ENCODE results near the gene PXT1. TPM values are rescaled to one million over a fixed set of nuclear protein-coding genes. Genes with fewer than 3 reads are reported as not detected.

Gene PXT1
- total and polyA plus RNA-seq, 9 of the 15 experiments (the other 6 are each of a cell fraction or from before 2014, with no cell fraction given) = 0.09 to 0.11 (median 0.10) TPM; not detected in 5

DNA sequence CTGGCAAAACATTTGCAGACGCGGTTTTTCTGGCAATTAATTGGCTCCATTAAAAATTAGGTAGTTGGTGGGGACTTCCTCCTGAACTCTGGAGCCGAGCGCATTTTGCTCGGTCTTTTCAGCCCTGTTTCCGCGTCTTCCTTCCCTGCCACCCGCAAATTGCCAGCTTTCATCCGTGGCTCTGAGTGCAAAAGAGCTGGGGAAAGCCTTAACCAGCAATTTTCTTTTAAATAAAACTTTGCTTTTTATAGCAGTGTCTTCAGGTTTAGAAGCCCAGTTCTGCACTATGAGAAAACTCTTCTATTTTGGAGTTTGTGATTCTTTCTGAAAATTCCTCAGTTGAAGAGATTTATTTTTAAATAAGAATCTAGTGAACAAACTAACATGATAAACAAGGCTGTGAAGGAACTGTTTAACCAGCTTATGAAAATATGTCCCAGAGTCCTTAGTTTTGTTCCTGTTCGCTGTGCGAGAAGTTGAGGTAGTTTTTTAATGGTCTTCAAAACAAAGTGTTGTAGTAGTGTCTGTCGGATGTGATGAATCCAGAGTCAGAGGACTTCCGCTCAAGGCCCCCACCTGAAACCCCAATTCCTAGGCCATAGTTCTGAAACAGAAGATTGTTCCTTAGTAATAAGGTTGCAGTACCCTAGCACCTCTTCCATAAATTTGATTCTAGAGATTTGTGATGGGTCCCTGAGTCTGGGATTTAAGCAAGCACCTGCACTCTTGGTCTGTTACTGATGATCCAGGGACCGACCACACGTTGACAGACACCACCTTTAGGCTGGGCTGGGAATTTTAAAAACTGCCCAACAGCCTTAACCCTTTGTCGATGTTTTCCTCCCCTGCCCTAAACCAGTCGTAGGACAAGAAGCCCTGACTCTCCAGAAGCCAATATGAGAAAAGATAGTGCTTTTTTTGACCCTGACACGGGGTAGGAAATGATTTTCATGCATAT is 1.1 kb upstream of the PXT1 start (continued):
- TF ChIP-seq EWSR1 (IDR thresholded peaks at IDR 0.05; ENCODE audit: borderline replicate concordance, low read depth, partially characterized antibody) (no peak), CTBP1 (IDR thresholded peaks at IDR 0.05; ENCODE audit: borderline replicate concordance) (peak; percentile 48), SMAD3 (CRISPR knock-in tag; conservative IDR thresholded peaks at IDR 0.05) (no peak), GTF2A2 (tag; IDR thresholded peaks at IDR 0.05) (no peak), ZC3H11A (IDR thresholded peaks at IDR 0.05; ENCODE audit: low read depth, low read length) (no peak), TBL1XR1 (IDR thresholded peaks at IDR 0.05; ENCODE audit: low read length in 2 of 2) (no peak), ILK (tag; IDR thresholded peaks at IDR 0.05; ENCODE audit: borderline replicate concordance, low read depth) (no peak), MTF1 (CRISPR knock-in tag; IDR thresholded peaks at IDR 0.05; ENCODE audit: borderline replicate concordance) (no peak), CBX3 (IDR thresholded peaks at IDR 0.05; ENCODE audit: borderline replicate concordance in 1 of 2, low read length in 2 of 2) (no peak), COPS2 (conservative IDR thresholded peaks at IDR 0.05) (no peak)
- TF ChIP-seq, protein P1, sequence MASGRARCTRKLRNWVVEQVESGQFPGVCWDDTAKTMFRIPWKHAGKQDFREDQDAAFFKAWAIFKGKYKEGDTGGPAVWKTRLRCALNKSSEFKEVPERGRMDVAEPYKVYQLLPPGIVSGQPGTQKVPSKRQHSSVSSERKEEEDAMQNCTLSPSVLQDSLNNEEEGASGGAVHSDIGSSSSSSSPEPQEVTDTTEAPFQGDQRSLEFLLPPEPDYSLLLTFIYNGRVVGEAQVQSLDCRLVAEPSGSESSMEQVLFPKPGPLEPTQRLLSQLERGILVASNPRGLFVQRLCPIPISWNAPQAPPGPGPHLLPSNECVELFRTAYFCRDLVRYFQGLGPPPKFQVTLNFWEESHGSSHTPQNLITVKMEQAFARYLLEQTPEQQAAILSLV (tag; IDR thresholded peaks at IDR 0.05) = no peak
- TF ChIP-seq, protein P2, sequence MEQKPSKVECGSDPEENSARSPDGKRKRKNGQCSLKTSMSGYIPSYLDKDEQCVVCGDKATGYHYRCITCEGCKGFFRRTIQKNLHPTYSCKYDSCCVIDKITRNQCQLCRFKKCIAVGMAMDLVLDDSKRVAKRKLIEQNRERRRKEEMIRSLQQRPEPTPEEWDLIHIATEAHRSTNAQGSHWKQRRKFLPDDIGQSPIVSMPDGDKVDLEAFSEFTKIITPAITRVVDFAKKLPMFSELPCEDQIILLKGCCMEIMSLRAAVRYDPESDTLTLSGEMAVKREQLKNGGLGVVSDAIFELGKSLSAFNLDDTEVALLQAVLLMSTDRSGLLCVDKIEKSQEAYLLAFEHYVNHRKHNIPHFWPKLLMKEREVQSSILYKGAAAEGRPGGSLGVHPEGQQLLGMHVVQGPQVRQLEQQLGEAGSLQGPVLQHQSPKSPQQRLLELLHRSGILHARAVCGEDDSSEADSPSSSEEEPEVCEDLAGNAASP (IDR thresholded peaks at IDR 0.05) = no peak
- TF ChIP-seq, protein P3, sequence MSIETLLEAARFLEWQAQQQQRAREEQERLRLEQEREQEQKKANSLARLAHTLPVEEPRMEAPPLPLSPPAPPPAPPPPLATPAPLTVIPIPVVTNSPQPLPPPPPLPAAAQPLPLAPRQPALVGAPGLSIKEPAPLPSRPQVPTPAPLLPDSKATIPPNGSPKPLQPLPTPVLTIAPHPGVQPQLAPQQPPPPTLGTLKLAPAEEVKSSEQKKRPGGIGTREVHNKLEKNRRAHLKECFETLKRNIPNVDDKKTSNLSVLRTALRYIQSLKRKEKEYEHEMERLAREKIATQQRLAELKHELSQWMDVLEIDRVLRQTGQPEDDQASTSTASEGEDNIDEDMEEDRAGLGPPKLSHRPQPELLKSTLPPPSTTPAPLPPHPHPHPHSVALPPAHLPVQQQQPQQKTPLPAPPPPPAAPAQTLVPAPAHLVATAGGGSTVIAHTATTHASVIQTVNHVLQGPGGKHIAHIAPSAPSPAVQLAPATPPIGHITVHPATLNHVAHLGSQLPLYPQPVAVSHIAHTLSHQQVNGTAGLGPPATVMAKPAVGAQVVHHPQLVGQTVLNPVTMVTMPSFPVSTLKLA (conservative IDR thresholded peaks at IDR 0.05) = 0 out of 4 replicates have a peak, but pooled peaks of 1 of the 2 experiments have one; percentile 42
- TF ChIP-seq, protein P4, sequence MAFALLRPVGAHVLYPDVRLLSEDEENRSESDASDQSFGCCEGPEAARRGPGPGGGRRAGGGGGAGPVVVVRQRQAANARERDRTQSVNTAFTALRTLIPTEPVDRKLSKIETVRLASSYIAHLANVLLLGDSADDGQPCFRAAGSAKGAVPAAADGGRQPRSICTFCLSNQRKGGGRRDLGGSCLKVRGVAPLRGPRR (CRISPR knock-in tag; IDR thresholded peaks at IDR 0.05) = no peak
- TF ChIP-seq, protein P5, sequence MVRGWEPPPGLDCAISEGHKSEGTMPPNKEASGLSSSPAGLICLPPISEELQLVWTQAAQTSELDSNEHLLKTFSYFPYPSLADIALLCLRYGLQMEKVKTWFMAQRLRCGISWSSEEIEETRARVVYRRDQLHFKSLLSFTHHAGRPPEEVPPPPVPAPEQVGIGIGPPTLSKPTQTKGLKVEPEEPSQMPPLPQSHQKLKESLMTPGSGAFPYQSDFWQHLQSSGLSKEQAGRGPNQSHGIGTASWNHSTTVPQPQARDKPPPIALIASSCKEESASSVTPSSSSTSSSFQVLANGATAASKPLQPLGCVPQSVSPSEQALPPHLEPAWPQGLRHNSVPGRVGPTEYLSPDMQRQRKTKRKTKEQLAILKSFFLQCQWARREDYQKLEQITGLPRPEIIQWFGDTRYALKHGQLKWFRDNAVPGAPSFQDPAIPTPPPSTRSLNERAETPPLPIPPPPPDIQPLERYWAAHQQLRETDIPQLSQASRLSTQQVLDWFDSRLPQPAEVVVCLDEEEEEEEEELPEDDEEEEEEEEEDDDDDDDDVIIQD (CRISPR knock-in tag; IDR thresholded peaks at IDR 0.05) = no peak
- TF ChIP-seq, protein P6, sequence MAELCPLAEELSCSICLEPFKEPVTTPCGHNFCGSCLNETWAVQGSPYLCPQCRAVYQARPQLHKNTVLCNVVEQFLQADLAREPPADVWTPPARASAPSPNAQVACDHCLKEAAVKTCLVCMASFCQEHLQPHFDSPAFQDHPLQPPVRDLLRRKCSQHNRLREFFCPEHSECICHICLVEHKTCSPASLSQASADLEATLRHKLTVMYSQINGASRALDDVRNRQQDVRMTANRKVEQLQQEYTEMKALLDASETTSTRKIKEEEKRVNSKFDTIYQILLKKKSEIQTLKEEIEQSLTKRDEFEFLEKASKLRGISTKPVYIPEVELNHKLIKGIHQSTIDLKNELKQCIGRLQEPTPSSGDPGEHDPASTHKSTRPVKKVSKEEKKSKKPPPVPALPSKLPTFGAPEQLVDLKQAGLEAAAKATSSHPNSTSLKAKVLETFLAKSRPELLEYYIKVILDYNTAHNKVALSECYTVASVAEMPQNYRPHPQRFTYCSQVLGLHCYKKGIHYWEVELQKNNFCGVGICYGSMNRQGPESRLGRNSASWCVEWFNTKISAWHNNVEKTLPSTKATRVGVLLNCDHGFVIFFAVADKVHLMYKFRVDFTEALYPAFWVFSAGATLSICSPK (IDR thresholded peaks at IDR 0.05; ENCODE audit: borderline replicate concordance) = no peak
- TF ChIP-seq, protein P7, sequence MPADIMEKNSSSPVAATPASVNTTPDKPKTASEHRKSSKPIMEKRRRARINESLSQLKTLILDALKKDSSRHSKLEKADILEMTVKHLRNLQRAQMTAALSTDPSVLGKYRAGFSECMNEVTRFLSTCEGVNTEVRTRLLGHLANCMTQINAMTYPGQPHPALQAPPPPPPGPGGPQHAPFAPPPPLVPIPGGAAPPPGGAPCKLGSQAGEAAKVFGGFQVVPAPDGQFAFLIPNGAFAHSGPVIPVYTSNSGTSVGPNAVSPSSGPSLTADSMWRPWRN (IDR thresholded peaks at IDR 0.05; ENCODE audit: low read depth) = no peak; the same call in 1 of the 2 replicates
